GM18907 (cell line): Measurements from ENCODE around the gene ACVR2A.

Experiments
- ATAC-seq: cut with Tn5 transposase; IDR thresholded peaks from one replicate; pipeline ENCODE4 v1.9.1; 2021; ENCODE audit warnings: mild to moderate bottlenecking, moderate library complexity; ENCODE audit not compliant: unreplicated experiment

Gene ACVR2A

DNA sequence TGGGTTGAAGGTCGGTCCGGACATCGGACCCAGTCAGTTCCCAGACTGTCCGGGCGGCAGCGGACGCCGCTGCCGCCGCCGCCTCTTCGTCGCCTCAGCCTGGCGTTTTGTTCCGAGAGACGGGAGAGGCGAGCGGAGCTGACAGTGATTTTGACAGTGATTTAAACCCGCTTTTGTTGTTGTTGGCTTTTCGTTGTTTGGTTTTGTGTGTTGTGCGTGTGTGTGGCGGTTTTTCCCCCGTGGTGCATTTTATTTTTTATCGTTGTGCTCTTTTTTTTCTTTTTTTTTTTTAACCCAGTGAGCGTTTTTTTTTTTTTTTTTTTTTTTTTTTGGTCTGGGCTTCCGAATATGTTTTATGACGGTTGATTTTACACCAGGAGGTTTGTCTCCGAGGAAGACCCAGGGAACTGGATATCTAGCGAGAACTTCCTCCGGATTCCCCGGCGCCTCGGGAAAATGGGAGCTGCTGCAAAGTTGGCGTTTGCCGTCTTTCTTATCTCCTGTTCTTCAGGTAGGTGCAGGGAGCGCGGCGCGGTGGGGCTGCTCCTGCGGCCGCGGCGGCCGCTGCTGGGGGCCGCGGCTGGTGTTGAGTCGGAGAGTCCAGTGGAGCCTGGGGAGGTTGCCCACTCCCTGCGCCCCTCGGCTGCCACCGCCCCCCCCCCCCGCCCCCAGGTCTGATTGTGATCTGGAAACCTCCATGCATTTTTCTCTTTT, at the start of gene ACVR2A:
TSS of gene ACVR2A (plus strand) at position 333 of the 714 bp plus-strand sequence. CDS start at position 457, 124 bp downstream.
- ATAC-seq, result peak; percentile 34

DNA sequence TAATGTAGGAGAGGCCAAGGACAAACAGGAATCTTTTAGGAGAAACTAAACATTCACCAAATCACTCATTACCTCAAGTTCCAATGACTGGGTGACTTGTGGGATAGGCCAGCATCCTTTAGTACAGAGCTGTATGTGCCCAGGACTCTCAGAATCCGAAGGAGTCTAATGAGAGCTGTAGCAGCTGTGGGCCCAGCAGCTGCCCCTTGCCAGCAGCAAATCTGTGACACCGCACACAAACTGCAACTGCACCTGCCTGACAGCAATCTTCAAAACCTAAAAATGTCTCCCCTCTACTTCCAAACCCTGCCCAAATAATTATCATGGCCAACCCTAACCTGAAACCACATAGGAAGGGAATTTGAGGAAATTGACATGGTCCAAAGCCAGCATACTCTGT, 44.5 kb upstream of the ACVR2A start:
- ATAC-seq, result no peak

- no peak for ATAC-seq
These were observed 38.0 kb upstream of the ACVR2A start for GRCh38 chr2:147806846-147807245.

DNA sequence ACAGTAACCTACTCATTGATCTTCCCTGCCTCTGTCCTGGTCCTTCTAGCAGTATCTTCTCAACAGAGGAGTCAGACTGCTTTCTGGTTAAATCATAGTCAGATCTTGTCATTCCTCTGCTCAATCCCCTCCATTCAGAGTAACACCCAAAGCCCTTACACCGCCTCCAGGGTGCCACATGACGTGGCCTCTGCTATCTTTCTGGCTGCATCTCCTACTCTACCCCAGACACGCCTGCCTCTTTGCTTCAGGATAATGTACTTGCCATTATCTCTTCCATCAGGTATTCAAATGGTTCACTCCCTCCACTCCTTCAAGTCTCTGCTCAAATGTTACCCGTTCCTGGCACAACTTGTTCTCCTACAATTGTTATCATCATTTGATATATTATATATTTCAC, 36.3 kb upstream of the ACVR2A start:
- ATAC-seq, result no peak

DNA sequence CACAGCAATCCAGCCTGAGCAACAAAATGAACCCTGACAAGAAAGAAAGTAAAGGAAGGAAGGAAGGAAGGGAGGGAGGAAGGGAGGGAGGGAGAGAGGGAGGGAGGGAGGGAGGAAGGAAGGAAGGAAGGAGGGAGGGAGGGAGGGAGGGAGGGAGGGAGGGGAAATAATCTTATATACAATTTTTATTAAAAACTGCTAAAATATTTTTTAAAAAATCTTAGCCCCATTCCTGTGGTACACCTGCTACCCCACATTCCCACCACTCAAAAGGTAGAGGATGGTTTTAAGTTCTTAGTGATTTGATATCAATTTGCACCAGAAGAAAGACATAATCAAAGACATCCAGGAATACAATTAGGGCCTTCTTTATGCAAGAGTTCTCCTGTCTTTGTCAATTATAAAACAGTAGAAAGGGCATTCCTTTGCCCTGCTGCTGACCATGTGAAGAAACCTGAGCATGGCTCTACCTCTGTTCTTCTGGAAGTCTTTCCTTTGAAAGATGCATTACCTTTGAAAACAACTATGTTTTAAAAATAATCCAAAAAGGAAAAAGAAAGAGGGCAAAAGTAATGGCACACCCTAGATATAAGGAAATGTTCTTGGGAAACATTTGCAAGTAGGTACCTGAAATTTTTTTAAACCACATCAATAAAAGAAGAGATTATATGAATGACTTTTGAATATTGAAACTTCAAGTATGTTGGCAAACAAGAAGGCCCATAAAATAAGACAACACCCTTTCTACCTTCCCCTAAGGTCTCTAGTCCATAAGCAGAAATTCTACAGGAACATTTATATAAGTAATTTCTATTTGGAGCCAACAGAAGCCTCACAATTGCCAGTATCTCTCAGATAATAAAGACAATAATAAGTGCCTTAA, 33.7 kb upstream of the ACVR2A start:
- no peak for ATAC-seq

DNA sequence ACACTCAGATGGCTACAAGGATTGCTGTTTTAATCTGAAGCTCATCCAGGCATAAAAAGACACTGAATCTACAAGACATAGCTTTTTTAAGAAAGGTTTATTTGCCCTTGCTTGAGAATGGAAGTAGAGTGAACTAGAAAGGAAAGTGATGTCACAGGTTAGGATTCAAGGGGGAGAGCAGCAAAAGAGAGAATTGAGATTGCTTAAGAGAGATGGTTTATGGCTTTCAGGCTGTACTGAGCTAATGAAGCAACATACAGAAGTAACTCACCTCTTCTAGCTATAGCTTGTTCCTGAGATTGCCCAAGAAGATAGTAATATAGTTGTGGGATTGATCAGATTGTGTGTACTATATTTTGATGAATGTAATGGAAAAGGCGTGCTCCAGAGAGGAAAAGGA, 26.1 kb upstream of the ACVR2A start:
- no peak for ATAC-seq

- no peak for ATAC-seq
These were observed 20.2 kb upstream of the ACVR2A start for GRCh38 chr2:147824620-147825019.

- no peak for ATAC-seq
These were observed 18.3 kb upstream of the ACVR2A start for GRCh38 chr2:147826278-147827087.

DNA sequence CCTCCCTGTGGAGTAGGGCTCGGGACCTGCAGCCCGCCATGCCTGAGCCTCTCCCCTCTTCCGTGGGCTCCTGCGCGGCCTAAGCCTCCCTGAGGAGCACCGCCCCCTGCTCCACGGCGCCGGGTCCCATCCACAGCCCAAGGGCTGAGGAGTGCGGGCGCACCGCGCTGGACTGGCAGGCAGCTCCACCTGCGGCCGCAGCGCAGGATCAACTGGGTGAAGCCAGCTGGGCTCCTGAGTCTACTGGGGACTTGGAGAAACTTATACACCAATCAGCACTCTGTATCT, 17.8 kb upstream of the ACVR2A start:
- ATAC-seq, result no peak

DNA sequence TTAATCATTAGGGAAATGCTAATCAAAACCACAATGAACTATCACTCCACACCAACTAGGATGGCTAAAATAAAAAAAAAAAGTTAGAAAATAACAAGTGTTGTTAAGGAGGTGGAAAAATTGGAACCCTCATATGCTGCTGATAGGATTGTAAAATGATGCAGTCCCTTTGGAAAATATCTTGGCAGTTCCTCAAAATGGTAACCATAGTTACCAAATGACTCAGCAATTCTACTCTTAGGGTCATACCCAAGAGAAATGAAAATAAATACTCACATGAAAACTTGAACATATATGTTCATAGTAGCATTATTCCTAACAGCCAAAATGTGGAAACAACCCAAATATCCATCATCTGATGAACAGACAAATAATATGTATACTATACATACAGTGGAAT, 15.7 kb upstream of the ACVR2A start:
- ATAC-seq, result no peak

GRCh38 chr2:147836099-147836498, 8.7 kb upstream of the ACVR2A start:
- ATAC-seq, result no peak

DNA sequence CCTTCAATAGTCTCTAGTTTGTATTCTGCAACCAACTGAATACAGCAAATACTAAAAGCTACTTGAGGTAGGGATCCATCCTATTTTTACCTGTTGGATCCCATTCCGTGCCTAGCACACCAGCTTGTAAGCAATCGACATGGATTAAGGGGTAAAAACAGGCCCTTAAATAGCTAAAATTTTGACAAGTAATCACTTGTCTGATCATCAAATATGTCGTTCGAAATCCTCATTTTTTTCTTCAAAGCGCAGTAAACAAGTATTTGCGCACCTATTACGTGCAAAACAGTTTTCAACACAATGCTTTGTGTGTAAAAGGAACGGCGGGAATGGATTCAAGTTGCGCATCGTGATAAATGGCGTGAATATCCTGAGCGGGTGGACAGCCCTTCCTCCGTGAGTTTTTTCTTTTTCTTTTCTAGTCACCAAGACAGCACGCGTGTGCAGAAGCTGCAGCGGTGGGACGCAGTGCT, 1.4 kb upstream of the ACVR2A start:
- no peak for ATAC-seq

DNA sequence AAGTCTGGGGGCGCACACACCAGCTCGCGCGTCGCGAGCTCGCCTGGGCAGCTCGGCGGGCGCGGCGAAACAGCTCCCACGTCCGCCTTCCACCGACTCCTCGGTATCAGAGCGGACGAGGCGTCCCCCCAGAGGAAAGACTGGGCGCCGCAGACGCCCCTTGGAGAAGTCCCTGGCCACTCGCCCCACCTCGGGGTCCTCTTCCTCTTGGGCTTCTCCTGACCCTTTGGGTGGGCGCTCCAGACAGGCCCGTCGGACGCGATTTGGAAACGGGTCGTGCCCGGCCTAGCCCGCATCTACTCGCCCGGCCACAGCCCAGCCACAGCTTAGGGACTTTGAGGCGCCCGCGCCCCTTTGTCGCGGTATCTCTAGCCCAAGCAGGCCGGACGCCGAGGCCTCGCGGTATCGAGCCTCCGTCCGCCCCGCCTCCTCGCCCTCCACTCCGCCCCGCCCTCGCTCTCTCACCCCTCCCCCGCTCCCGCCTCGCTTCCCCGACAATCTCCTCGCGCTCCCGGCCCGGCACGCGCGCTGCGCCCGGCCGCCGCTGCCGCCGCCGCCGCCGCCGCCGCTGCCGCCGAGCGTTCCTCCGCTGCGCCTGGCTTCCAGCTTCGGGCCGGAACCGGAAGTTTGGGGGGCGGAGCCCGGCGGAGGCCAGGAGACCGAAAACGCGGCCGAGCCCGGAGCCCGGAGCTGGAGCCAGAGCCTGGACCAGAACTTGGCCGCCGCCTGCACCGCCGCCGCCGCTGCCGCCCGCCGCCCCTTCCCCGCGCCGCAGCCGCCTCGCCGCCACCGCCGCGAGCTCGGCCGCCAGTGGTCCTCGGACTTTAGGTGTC, 749 bp upstream of the ACVR2A start:
- ATAC-seq, result peak; percentile 87

GRCh38 chr2:147845411-147845971, 662 bp downstream of the ACVR2A start:
- peak; percentile 67 for ATAC-seq

- no peak for ATAC-seq
These were observed 1.7 kb downstream of the ACVR2A start for GRCh38 chr2:147846412-147847081.

GRCh38 chr2:147847746-147848391, 3.0 kb downstream of the ACVR2A start:
- no peak for ATAC-seq

DNA sequence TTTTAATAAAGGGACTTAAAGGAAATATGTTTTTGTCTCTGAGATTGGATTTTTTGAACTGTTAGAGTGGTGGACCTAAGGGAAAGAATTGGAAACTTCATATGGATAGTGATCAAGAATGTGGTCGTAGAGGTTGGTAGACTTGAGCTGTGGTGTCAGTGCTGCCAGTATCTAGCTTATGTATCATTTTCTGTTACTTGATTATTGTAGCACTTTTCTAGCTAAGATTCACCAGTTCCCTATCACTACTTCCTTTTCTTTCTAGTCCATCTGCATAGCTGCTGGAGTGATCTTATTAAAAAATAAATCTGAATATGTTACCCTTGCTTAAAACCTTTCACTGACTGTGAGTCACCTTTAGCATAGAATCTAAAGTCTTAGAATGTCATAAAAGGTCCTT, 6.0 kb downstream of the ACVR2A start:
- no peak for ATAC-seq

DNA sequence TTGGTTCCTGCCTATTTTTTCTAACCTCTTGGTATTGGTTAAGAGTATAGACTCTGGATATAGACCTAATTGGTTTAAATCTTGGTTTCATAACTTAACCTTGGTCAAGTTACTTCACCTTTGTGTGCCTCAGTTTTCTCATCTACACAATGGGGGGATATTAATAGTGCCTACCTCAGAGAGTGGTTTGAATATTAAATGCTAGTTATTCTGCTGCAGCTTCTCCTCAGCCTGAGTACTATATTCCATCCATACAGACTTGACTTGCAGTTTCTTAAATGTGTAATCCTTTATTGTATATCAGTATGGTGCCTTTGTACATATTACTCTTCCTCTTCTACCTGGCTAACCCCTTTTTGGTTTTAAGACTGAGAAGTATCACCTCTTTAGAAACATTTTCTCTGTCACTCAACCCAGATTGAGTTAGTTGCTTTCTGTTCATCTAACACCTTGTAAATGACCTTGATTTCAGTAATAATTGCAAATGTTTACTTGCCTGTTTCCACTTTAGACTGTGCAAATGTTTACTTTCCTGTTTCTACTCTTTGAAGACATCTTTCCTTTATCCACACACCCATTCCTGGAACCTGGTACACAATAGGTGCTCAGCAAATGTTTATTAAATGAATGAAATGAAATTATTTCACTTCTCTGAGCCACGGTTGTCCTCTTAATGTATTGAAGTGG, 6.6 kb downstream of the ACVR2A start:
- ATAC-seq, result no peak
